GM18498 (cell line): ENCODE data around the gene MPZL2.
A peak's percentile ranks its signal among the peaks of the same experiment; 100 is the strongest.

Experiments
- ATAC-seq: cut with Tn5 transposase; IDR thresholded peaks from one replicate; pipeline ENCODE4 v1.9.1; 2021; ENCODE audit warnings: mild to moderate bottlenecking, moderate library complexity; ENCODE audit not compliant: unreplicated experiment

The MPZL2 gene

DNA sequence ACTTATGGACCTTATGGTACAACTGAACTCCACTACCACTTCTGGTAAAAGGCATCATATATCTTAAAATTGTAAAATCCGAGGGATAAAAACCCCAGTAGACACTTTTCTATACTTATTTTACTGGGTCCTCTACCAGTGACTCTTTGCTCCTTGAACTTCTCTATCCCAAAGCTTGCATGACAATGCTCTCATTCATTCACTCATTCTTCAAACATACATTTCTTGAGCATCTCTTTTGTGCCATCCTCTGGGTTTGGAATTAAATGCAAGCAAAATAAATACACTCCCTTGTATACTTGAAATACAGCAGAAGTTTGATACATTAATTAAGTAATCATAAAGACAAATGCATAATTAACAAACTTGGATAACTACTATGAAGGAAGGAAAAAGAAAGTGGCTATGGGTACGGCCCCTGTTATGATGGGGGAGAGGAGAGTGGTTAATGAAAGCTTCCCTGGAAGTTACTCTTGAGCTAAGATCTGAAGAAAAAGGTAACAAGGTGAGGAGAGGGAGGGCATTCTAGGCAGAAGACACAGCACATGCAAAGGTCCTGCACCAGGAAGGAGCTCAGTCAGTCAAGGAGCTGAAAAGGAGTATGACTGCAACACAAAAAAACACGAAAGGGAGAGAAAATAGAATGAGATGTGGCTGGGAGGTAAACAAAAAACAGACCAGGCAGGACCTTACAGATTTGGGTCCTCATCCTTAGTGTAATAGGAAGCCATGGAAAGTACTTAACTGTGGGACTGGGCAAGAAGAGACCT lies 19.9 kb downstream of the MPZL2 start:
- no peak for ATAC-seq

DNA sequence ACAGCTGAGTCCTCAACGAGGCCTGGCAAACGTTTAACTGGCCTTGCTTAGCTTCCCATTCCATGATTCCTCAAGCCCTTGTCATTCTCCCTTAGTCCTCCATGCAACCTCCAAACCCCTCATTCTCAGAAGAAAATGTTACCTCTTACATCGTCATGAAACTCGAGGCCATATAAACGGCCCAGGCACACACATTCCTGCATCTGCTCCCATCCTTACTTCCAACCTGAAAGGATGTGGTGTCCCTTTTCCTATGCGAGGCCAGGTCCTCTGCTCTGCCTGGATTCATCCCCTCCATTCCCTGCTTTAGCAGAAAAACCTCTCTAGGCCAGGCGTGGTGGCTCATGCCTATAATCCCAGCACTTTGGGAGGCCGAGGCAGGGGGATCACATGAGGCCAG lies 20.9 kb downstream of the MPZL2 start:
- ATAC-seq = no peak

GRCh38 chr11:118241764-118242098 lies 22.4 kb downstream of the MPZL2 start:
- ATAC-seq = no peak

GRCh38 chr11:118240999-118241763 lies 22.9 kb downstream of the MPZL2 start:
- ATAC-seq = peak; percentile 89

- no peak for ATAC-seq
Measured at GRCh38 chr11:118239509-118240205, 24.4 kb downstream of the MPZL2 start.

DNA sequence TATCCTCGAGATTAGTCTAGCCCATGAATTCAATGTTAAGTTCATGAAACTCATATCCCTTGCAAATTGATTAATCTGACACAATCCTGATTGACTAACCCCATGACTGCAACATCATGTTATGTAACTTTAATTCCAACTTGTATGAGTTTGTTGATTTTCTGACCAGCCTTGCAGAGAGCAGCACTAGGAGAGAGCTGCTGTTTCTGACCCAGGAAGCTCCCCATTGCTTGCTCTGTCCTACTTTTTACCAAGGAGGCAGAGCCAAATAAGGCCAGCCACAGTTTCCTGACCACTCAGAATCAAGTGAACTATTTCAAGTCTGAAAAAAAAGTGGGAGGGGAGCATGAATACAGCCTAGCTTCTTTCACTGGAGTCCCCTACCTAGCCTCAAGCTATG lies 25.2 kb downstream of the MPZL2 start:
- ATAC-seq = no peak

GRCh38 chr11:118238421-118238820 lies 25.7 kb downstream of the MPZL2 start:
- no peak for ATAC-seq

GRCh38 chr11:118236170-118236569 lies 27.9 kb downstream of the MPZL2 start:
- no peak for ATAC-seq

- ATAC-seq = no peak
Measured at GRCh38 chr11:118234833-118235232, 29.3 kb downstream of the MPZL2 start.

- no peak for ATAC-seq
Measured at GRCh38 chr11:118233850-118234249, 30.2 kb downstream of the MPZL2 start.

GRCh38 chr11:118233377-118233776 lies 30.7 kb downstream of the MPZL2 start:
- ATAC-seq = no peak

- ATAC-seq = no peak
Measured at GRCh38 chr11:118232659-118233058, 31.4 kb downstream of the MPZL2 start.

DNA sequence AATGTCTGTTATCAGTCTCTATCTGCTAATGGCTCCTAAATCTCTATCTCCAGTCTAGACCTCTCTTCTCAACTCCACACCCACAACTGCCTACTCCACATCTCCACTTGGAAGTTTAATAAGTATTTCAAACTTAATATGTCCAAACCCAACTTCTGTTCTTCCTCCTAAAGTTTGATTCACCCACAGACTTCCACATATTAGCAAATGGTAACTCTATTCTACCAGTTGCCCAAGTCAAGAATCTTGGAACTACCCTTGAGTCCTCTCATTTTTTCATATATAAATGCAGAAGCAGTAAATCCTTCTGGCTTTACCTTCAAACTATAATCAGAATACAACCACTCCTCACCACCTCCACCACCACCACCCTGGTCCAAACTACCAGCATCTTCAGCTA lies 32.6 kb downstream of the MPZL2 start:
- no peak for ATAC-seq

DNA sequence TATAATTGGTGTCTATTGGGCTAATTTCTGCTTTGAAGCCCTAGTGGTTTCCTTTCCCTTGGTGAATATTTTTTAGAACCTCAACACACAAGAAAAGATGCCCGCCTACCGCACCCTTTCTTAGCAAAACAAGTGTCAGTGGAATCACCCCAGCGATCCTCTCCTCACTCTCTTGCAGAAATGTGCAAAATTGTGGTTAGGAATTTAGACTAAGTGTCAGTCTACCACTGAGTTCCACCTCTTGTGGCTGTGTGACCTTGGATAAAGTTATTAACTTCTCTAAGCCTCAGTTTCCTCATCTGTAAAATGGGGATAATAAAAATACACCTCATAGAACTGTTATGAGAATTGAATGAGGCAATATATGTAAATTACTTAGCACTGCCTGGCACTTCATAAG lies 34.0 kb downstream of the MPZL2 start:
- ATAC-seq = no peak

- ATAC-seq = no peak
Measured at GRCh38 chr11:118229274-118229847, 34.7 kb downstream of the MPZL2 start.

- ATAC-seq = peak; percentile 71
Measured at GRCh38 chr11:118227865-118228785, 36.0 kb downstream of the MPZL2 start.

- no peak for ATAC-seq
Measured at GRCh38 chr11:118226781-118227180, 37.3 kb downstream of the MPZL2 start.

GRCh38 chr11:118226296-118226695 lies 37.8 kb downstream of the MPZL2 start:
- no peak for ATAC-seq

GRCh38 chr11:118224511-118225188 lies 39.4 kb downstream of the MPZL2 start, which contains the start of gene JAML:
TSS of gene JAML (minus strand) at chr11:118225011. CDS start at chr11:118214866, 10,145 bp downstream.
- no peak for ATAC-seq

DNA sequence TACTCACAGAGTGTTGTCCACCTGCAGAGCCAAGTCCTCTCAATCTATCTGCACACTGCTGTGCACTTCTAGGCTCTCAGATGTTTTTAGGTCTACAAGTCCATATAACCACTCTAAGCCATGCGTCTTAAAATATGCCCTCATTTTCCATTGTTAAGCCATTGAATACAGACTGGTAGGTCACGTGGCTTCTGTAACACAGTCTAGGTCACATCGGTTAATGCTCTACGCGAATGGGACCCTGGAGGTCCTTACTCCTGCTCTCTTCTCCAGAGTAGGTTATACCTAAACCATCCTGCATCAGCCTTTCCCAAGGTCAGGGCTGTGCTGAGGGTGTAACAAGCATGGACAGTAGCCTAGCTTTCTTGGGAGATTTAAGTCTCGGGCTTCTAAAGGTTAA lies 40.1 kb downstream of the MPZL2 start:
- no peak for ATAC-seq
